ENCODE data around the gene NRP2.

DNA sequence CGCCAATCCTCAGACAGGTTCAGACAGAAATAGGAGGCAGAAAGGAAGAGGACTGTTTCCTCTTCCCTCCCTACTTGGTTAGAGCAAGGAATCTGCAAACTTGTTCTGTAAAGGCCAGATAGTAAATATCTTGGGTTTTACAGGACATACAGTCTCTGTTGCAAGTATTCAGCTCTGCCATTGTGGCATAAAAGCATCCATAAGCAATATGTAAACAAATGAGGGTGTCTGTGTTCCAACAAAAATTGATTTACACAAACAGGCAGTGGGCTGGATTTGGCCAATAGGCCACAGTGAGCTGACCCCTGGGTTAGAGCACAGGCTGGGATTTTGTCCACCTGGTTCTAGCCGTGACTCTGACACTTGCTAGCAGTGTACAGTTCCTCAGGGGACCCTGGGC, 89.4 kb downstream of the NRP2 start:
- TF ChIP-seq, protein P1, sequence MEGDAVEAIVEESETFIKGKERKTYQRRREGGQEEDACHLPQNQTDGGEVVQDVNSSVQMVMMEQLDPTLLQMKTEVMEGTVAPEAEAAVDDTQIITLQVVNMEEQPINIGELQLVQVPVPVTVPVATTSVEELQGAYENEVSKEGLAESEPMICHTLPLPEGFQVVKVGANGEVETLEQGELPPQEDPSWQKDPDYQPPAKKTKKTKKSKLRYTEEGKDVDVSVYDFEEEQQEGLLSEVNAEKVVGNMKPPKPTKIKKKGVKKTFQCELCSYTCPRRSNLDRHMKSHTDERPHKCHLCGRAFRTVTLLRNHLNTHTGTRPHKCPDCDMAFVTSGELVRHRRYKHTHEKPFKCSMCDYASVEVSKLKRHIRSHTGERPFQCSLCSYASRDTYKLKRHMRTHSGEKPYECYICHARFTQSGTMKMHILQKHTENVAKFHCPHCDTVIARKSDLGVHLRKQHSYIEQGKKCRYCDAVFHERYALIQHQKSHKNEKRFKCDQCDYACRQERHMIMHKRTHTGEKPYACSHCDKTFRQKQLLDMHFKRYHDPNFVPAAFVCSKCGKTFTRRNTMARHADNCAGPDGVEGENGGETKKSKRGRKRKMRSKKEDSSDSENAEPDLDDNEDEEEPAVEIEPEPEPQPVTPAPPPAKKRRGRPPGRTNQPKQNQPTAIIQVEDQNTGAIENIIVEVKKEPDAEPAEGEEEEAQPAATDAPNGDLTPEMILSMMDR (conservative IDR thresholded peaks at IDR 0.05; ENCODE audit: low read length): no peak
- TF ChIP-seq EZH2phosphoT487 (IDR thresholded peaks at IDR 0.05; ENCODE audit: borderline replicate concordance, low read depth, low read length): no peak
